HG03159 (cell line): ENCODE results near the gene SYF2.
"Not testable (repeated sequence)": the region's sequence is repeated elsewhere in the genome, so short reads cannot be mapped to it uniquely, and the experiment has no call there.

Experiments used
- ATAC-seq: cut with Tn5 transposase; IDR thresholded peaks from one replicate; pipeline ENCODE4 v1.9.1; 2021; ENCODE audit warnings: mild to moderate bottlenecking, moderate library complexity; ENCODE audit not compliant: unreplicated experiment

SYF2 gene

DNA sequence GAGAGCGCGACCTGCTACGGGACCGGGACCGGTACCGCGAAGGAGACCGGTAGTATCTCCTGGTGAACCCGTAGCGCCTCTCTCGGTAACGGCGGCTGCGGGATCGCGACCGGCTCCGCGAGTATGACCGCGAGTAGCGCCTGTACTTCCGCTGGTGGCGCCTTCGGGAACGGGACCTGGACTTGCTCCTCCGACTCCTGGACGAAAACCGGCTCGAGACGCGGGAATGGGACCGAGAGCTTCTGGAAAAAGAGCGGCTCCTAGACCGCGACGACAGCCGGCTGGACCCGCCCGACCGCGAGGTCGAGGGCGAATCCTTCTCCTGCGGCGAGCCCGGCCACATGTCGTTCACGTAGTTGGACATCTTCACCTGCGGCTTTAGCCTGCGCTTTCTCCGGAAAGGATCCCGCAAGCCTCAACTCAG lies 14.3 kb upstream of the SYF2 start:
- ATAC-seq = no peak

DNA sequence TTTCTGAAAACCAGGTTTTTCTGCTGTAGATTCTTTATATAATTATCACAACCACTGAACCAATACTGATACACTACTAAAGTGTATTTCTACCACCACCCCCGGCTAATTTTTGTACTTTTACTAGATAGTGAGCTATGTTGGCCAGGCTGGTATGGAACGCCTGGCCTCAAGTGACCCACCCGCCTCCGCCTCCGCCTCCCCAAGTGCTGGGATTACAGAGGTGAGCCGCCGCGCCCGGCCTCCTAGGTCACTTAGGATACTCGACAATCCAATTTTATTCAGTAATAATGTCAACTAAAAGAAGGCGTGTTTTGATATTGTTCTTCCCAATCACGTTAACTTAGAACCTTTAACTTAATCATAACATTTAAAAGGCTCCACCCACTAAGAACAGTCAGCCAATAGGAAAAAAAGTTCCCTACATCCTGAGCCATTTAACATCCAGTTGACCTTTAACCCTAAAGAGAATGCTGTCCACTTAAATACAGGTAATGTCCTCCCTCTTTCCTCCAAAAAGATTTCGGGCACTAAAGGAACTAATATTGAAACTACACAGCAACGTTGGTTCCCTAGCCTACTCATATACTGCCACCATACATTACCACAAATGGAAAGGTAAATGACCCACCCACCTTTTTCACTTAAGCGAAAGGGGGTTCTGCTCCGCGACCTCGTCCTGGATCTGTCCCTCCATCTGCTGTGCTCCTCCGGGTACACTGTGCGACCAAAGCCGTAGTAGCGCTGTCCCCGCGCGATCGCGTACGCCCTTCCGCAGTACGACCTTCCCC lies 13.7 kb upstream of the SYF2 start:
- ATAC-seq = no peak

GRCh38 chr1:25245393-25245792 lies 13.1 kb upstream of the SYF2 start:
- ATAC-seq = no peak

DNA sequence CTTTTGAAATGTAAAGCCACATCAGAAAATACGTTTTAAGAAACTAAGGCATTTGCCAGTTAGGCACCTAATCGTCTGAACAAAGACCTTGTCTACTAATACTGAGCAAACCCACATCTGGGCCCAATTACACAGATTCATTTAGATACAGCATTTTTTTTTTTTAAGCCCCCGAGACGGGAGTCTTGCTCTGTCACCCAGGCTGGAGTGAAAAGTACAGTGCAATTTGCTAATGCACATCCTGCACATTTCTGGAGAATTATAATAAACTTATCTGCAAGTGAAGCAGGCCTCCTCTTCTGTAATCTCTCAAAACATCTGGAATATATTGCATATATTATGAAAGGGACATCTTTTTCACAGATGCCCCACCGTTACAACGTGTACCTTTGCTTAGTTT lies 11.6 kb upstream of the SYF2 start:
- ATAC-seq = no peak

- peak; percentile 64 for ATAC-seq
Observed at GRCh38 chr1:25239681-25240541, 7.6 kb upstream of the SYF2 start.

DNA sequence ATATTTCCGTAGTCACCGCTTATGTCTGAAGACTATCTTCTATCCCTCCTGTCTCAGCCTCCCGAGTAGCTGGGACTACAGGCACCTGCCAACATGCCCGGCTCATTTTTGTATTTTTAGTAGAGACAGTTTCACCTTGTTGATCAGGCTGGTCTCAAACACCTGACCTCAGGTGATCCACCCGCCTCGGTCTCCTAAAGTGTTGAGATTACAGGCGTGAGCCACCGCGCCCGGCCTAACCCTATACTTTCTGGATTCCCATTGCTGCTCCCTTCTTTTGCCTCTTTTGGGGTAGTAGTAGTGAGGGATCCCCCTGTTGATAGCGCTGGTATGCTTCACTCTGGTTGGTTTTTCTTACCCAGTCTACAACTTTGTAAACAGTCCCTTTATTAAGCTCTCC lies 5.7 kb upstream of the SYF2 start:
- ATAC-seq = no peak

- not testable (repeated sequence) for ATAC-seq
Observed at GRCh38 chr1:25236261-25236660, 4.0 kb upstream of the SYF2 start.

DNA sequence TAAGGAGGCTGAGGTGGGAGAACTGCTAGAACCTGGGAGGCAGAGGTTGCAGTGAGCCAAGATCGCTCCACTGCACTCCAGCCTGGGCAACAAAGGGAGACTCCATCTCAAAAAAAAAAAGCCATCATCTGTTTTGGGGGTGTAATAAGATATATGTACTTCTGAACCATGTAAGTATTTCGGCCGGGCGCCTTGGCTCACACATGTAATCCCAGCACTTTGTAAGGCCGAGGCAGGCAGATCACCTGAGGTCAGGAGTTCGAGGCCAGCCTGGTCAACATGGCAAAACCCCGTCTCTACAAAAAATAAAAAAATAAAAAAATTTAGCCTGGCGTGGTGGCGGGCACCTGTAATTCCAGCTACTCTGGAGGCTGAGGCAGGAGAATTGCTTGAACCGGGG lies 3.1 kb upstream of the SYF2 start:
- not testable (repeated sequence) for ATAC-seq

GRCh38 chr1:25232866-25233784 lies 823 bp upstream of the SYF2 start:
- peak; percentile 56 for ATAC-seq

DNA sequence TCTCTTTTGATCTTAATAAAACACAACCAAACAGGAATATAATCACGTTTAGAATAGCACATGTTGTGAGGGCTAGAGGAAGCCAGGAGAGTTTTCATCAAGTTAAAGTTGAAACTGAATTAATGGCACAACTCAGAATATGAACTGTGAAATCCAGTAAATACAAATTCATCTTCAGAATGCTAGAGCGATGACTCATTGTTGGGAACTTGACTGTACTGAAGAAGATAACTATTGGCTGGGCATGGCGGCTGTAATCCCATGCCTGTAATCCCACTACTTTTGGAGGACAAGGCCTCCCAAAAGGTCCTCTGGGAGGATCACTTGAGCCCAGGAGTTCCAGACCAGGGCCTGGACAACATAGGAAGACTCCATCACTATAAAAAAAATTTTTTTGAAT lies 8.8 kb downstream of the SYF2 start:
- ATAC-seq = no peak

GRCh38 chr1:25222606-25223005 lies 9.7 kb downstream of the SYF2 start:
- ATAC-seq = no peak

GRCh38 chr1:25220666-25221065 lies 11.6 kb downstream of the SYF2 start:
- ATAC-seq = no peak

- no peak for ATAC-seq
Observed at GRCh38 chr1:25219661-25220251, 12.5 kb downstream of the SYF2 start.

- no peak for ATAC-seq
Observed at GRCh38 chr1:25217598-25218232, 14.6 kb downstream of the SYF2 start.

DNA sequence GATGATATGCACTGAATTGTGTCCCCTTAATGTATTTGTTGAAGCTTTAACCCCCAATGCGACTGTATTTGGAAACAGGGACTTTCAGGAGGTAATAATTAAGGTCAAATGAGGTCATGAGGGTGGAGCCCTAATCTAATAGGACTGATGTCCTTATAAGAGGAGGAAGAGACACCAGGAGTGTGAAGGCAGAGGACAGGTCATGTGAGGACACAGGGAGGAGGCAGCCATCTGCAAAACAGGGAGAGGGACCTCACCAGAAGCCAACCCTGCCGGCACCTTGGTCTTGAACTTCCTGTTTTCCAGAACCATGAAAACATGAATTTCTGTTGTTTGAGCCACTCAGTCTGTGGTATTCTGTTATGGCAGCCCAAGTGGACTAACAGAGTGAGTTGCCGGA lies 15.3 kb downstream of the SYF2 start:
- ATAC-seq = no peak

DNA sequence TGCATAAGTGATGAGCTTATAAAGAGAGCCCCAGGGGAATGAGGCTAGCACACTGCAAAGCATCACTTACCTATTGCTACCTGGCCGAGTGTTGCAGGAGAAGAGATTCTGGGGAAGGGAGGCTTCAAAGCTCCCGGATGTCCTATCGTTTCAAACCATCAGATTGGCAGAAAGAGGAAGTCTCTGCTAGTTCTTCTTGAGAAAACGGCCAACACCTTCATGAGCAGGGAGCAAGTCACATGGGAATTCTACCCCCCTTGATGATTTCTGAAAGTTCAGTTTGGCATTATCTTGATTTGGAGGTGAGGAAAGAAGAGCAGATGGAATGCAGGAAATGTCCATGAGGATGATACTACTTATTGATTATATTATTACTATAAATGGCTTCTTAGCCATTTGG lies 16.2 kb downstream of the SYF2 start:
- ATAC-seq = no peak

DNA sequence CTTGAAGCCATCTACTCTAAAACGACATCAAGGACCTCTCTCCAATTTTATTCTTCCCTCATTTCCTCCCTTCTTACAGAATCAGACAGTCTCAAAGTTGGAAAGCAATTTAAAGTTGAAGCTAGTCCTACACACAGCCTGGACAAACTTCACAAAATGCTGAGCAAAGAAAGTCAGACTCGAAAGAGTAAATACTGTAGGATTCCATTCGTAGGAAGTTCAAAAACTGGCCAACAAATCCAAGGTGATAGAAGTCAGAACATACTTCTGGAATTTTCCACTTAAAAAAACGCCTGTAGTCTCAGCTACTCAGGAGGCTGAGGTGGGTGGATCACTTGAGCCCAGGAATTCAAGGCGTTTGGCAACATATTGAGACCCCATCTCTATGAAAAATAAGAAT lies 19.6 kb downstream of the SYF2 start:
- ATAC-seq = no peak

DNA sequence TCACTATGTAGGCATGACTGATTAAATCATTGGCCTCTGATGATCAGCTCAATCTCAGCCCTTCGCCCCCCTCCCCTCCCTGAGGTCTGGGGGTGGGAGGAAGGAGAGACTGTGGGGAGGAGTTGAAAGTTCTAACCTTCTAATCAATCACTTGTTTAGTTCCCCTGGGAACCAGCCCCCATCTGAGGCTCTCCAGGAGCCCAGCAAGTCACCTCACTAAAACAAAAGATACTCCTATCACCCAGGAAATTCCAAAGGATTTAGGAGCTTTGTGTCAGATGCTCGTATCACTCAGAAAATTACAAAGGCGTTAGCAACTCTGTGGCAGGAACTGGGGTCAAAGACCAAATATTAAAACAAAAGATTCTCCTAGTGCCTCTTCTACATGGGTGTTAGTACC lies 21.6 kb downstream of the SYF2 start:
- ATAC-seq = no peak

DNA sequence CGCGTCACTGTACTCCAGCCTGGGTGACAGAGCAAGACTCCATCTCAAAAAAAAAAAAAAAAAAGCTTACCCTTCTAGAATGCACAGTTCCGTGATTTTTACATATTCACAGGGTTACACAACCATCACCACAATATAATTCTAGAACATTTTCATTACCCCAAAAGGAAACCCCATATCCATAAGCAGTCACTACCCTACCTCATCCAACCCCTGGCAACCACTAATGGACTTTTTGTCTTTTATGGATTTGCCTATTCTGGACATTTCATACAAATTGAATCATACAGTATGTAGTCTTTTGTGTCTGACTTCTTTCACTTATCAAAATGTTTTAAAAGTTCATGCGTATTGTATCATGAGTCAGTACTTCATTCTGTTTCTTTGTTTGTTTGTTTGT lies 22.8 kb downstream of the SYF2 start:
- no peak for ATAC-seq

- no peak for ATAC-seq
Observed at GRCh38 chr1:25208561-25209222, 23.6 kb downstream of the SYF2 start.
